Tibial nerve (tissue), 4 donors: ENCODE measurements around the gene GLG1.

Source experiments
- CTCF ChIP-seq, 5 experiments: fragments of 200-600 bp in 3 of 5; fragments of 450-650 bp in 2 of 5; sonication (generic) in 3 of 5; IDR thresholded peaks; one replicate each; pipeline ENCODE4 v1.5.1; 2016 to 2019; ENCODE audit warnings: antibody characterized with exemption in 5 of 5, mild to moderate bottlenecking in 3 of 5, moderate library complexity in 2 of 5
- EP300 ChIP-seq, 2 donors: sonication (generic); formaldehyde crosslinking; IDR thresholded peaks; one replicate each; pipeline ENCODE4 v1.6.1; 2017; ENCODE audit warnings: antibody characterized with exemption in 2 of 2, mild to moderate bottlenecking in 1 of 2

- TF ChIP-seq EP300 (IDR thresholded peaks at IDR 0.05) (no peak), CTCF (IDR thresholded peaks at IDR 0.05) (no peak)
Measured at GRCh38 chr16:74460542-74460941, 146.4 kb downstream of the GLG1 start.
